Right ventricle myocardium superior (tissue), 1 donor: Measurements from ENCODE around the gene PPM1K. TPM values are rescaled to one million over a fixed set of nuclear protein-coding genes. Genes with fewer than 3 reads are reported as not detected.
"Not testable (repeated sequence)": the region's sequence is repeated elsewhere in the genome, so short reads cannot be mapped to it uniquely, and the experiment has no call there.

ENCODE experiments used
- ATAC-seq: fragments of 200-7000 bp; cut with Tn5 transposase; one replicate; pipeline ENCODE4 v1.9.1; 2020; ENCODE audit warnings: mild to moderate bottlenecking; ENCODE audit not compliant: poor library complexity
- DNase-seq: peaks from one replicate; pipeline ENCODE4 v3.0.0-alpha.2; 2020
- intact Hi-C: fragments of 100-400 bp; cut with DNase I; formaldehyde crosslinking; loops from one replicate; pipeline ENCODE4 v1.11.2; 2022
- long read RNA-seq: library from polyadenylated mRNA; unstranded; transcript quantifications from one replicate; pipeline ENCODE4 v2.0.0, GENCODE V29; 2021
- total RNA-seq: library from RNA; stranded (reverse); fragmentation: NEBNext Ultra II Directional; extraction: Animal tissue kit (Norgen Biotek cat#: 25700); gene quantifications from one replicate; pipeline ENCODE4 v1.2.1, GENCODE V29; 2021
- donor health status: DM: no; HTN: yes; CAD: no; lungs with severe emphysema.

Gene PPM1K
- total RNA-seq, result 160 TPM
- long read RNA-seq, full-length matches to known transcripts, result 213 of 251 reads
- long read RNA-seq, partial matches to known transcripts, result 11 of 251 reads
- long read RNA-seq, other reads (novel, unspliced or antisense), result 27 of 251 reads

GRCh38 chr4:88284439-88285234 is at the start of gene PPM1K:
Gene PPM1K, minus strand, starts transcription at chr4:88284561. Its CDS starts 5,978 bp downstream, at chr4:88278583.
- peak; percentile 100 for DNase-seq
- peak; percentile 96 for ATAC-seq
- intact Hi-C loops, result loop anchor here (10.0 kb wide), 1 partner anchor 60 kb away; no protein-coding TSS in a partner anchor

- intact Hi-C loops, result no loop called here
- DNase-seq (no peak), ATAC-seq (no peak)
Observed at GRCh38 chr4:88333741-88334405, 49.5 kb upstream of the PPM1K start.

GRCh38 chr4:88327665-88328064 is 43.3 kb upstream of the PPM1K start:
- no peak for DNase-seq
- no peak for ATAC-seq
- intact Hi-C loops, result no loop called here

GRCh38 chr4:88320780-88321373 is 36.5 kb upstream of the PPM1K start:
- peak; percentile 37 for DNase-seq
- ATAC-seq, result no peak
- intact Hi-C loops, result no loop called here

- ATAC-seq, result no peak
- DNase-seq, result no peak
- intact Hi-C loops, result no loop called here
Observed at GRCh38 chr4:88320224-88320779, 35.9 kb upstream of the PPM1K start.

GRCh38 chr4:88318751-88319350 is 34.5 kb upstream of the PPM1K start:
- intact Hi-C loops, result no loop called here
- no peak for ATAC-seq

GRCh38 chr4:88315460-88316017 is 31.2 kb upstream of the PPM1K start:
- no peak for DNase-seq
- ATAC-seq, result no peak
- intact Hi-C loops, result no loop called here

More at GRCh38 chr4:88318751-88319350, 34.5 kb upstream of the PPM1K start:
- no peak for DNase-seq

- DNase-seq, ATAC-seq, intact Hi-C loops: not testable (repeated sequence)
Observed at GRCh38 chr4:88313088-88313624, 28.8 kb upstream of the PPM1K start.

GRCh38 chr4:88308587-88308986 is 24.2 kb upstream of the PPM1K start:
- DNase-seq (no peak), ATAC-seq (no peak)
- intact Hi-C loops, result no loop called here

GRCh38 chr4:88297725-88298454 is 13.5 kb upstream of the PPM1K start:
- DNase-seq (no peak), ATAC-seq (peak; percentile 82)
- intact Hi-C loops, result no loop called here

- intact Hi-C loops, result no loop called here
- DNase-seq (no peak), ATAC-seq (no peak)
Observed at GRCh38 chr4:88297212-88297516, 12.8 kb upstream of the PPM1K start.

GRCh38 chr4:88296413-88297211 is 12.3 kb upstream of the PPM1K start:
- intact Hi-C loops, result no loop called here
- no peak for ATAC-seq
- DNase-seq, result no peak

GRCh38 chr4:88295656-88296055 is 11.3 kb upstream of the PPM1K start:
- intact Hi-C loops, result no loop called here
- peak; percentile 39 for ATAC-seq
- DNase-seq, result peak; percentile 58

- intact Hi-C loops, result no loop called here
- peak; percentile 84 for ATAC-seq
Observed at GRCh38 chr4:88291003-88291402, 6.6 kb upstream of the PPM1K start.

GRCh38 chr4:88286897-88287296 is 2.5 kb upstream of the PPM1K start:
- no peak for ATAC-seq
- DNase-seq, result no peak
- intact Hi-C loops, result loop anchor here (10.0 kb wide), 1 partner anchor 58 kb away; no protein-coding TSS in a partner anchor

More at GRCh38 chr4:88291003-88291402, 6.6 kb upstream of the PPM1K start:
- no peak for DNase-seq

- no peak for DNase-seq
- no peak for ATAC-seq
- intact Hi-C loops, result loop anchor here (10.0 kb wide), 1 partner anchor 60 kb away; no protein-coding TSS in a partner anchor
Observed at GRCh38 chr4:88285235-88285653, 883 bp upstream of the PPM1K start.
